ENCODE measurements around the gene SSU72. TPM values are rescaled to one million over a fixed set of nuclear protein-coding genes. Genes with fewer than 3 reads are reported as not detected.

The SSU72 gene
- total RNA-seq, 6 donors from 2014 or later, result 122 to 174 (median 146) TPM

DNA sequence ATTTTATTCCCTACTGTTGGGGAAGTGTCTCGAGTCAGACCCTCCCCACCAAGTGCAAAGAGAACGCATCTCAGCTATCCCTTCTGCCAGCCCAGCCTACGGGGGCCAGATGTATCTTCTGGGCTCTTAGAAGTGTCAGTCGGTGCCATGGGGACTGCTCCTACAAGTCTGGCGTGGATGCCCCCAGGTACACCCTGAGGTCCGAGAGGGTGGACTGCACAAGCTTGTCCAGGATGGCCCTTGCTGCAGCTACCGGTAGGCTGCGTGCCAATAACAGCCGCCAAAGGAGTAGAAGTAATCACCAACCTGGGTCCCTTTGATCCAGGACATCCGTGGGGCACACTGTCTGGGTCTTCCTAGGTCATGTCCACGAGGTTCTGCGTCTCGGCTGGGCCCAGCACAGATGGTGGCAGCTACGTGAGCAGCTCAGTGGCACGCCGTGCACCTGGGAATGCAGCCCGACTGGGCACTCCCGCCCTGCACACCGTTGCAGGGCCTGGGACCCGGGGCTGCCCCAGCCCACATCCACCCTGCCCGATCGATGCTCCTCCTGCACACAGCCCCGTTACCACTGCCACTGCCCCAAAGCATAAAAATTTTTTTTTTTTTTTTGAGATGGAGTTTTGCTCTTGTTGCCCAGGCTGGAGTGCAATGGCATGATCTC is 8.8 kb upstream of the SSU72 start:
- H3K27me3 ChIP-seq, result no peaks in the 10 kb centered on the region
- 83 to 89% methylated on average over 11 to 12 of the region's 23 CpGs for WGBS, 2 donors

GRCh38 chr1:1582585-1583346 is 8.1 kb upstream of the SSU72 start:
- TF ChIP-seq POLR2AphosphoS5 (IDR thresholded peaks at IDR 0.05) (no peak), EP300 (IDR thresholded peaks at IDR 0.05) (no peak), POLR2A (IDR thresholded peaks at IDR 0.05) (no peak)
- TF ChIP-seq, protein P1, sequence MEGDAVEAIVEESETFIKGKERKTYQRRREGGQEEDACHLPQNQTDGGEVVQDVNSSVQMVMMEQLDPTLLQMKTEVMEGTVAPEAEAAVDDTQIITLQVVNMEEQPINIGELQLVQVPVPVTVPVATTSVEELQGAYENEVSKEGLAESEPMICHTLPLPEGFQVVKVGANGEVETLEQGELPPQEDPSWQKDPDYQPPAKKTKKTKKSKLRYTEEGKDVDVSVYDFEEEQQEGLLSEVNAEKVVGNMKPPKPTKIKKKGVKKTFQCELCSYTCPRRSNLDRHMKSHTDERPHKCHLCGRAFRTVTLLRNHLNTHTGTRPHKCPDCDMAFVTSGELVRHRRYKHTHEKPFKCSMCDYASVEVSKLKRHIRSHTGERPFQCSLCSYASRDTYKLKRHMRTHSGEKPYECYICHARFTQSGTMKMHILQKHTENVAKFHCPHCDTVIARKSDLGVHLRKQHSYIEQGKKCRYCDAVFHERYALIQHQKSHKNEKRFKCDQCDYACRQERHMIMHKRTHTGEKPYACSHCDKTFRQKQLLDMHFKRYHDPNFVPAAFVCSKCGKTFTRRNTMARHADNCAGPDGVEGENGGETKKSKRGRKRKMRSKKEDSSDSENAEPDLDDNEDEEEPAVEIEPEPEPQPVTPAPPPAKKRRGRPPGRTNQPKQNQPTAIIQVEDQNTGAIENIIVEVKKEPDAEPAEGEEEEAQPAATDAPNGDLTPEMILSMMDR (IDR thresholded peaks at IDR 0.05), result no peak
- 78 to 79% methylated on average over 8 to 9 of the region's 9 CpGs for WGBS, 2 donors
- H3K27me3 ChIP-seq, result no peaks in the 10 kb centered on the region

More for the DNA sequence above, 8.8 kb upstream of the SSU72 start:
- Histone ChIP-seq H3K4me3 (no peak overlapping the region), H3K9me3 (no peaks in the 10 kb centered on the region), H3K4me1 (peaks cover 0 to 5% (median 0%) of the 10 kb centered on the region in 4 donors), H3K27ac (no peak overlapping the region), H3K36me3 (no peaks in the 10 kb centered on the region)
- ATAC-seq (ENCODE audit: low FRiP score in 2 of 2) (peak in 1 of 2 donors; percentile 26), DNase-seq (no peak)
- TF ChIP-seq, protein P1 (IDR thresholded peaks at IDR 0.05), result no peak
- TF ChIP-seq POLR2A (IDR thresholded peaks at IDR 0.05) (no peak), POLR2AphosphoS5 (IDR thresholded peaks at IDR 0.05) (no peak), EP300 (IDR thresholded peaks at IDR 0.05) (no peak)

DNA sequence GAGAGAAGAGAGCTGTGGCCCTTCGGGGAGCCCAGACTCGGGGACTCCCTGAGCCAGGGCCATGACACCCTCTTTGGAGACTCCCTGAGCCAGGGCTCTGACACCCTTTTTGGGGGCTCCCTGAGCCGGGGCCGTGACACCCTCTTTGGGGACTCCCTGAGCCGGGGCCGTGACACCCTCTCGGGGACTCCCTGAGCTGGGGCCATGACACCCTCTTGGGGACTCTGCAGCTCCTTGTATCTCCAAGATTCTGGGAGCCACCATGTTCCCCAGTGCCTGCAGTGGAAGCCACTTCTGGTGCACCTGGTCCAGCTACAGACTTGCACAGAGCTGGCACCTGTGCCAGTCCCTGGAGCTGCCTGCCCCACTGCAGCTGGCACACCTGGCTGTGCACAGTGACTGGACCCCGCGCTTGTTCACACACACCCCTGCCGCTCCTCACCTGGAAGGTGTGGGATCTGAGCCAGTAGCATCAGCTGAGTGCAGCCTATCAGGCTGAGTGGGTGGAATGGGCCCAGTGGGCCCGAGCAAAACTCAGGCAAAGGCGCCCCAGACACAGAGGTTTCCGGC is 3.8 kb upstream of the SSU72 start:
- WGBS, 2 donors, result 88% methylated on average over 6 to 13 of the region's 13 CpGs
- DNase-seq (peak in 1 of 2 donors; percentile 59), ATAC-seq (ENCODE audit: low FRiP score in 2 of 2) (no peak)
- Histone ChIP-seq H3K4me3 (no peak overlapping the region), H3K36me3 (no peaks in the 10 kb centered on the region), H3K9me3 (no peaks in the 10 kb centered on the region), H3K27me3 (no peaks in the 10 kb centered on the region), H3K4me1 (peaks cover 6 to 15% (median 12%) of the 10 kb centered on the region in 4 donors), H3K27ac (no peak overlapping the region)
- TF ChIP-seq, protein P1 (IDR thresholded peaks at IDR 0.05), result no peak
- TF ChIP-seq POLR2A (IDR thresholded peaks at IDR 0.05) (no peak), POLR2AphosphoS5 (IDR thresholded peaks at IDR 0.05) (no peak), EP300 (IDR thresholded peaks at IDR 0.05) (no peak)

More at GRCh38 chr1:1582585-1583346, 8.1 kb upstream of the SSU72 start:
- no peak overlapping the region for H3K4me3 ChIP-seq
- ATAC-seq (ENCODE audit: low FRiP score in 2 of 2) (no peak), DNase-seq (no peak)
- H3K4me1 ChIP-seq, result peaks cover 0 to 5% (median 0%) of the 10 kb centered on the region in 4 donors
- H3K36me3 ChIP-seq, result no peaks in the 10 kb centered on the region
- H3K9me3 ChIP-seq, result no peaks in the 10 kb centered on the region
- H3K27ac ChIP-seq, result no peak overlapping the region

DNA sequence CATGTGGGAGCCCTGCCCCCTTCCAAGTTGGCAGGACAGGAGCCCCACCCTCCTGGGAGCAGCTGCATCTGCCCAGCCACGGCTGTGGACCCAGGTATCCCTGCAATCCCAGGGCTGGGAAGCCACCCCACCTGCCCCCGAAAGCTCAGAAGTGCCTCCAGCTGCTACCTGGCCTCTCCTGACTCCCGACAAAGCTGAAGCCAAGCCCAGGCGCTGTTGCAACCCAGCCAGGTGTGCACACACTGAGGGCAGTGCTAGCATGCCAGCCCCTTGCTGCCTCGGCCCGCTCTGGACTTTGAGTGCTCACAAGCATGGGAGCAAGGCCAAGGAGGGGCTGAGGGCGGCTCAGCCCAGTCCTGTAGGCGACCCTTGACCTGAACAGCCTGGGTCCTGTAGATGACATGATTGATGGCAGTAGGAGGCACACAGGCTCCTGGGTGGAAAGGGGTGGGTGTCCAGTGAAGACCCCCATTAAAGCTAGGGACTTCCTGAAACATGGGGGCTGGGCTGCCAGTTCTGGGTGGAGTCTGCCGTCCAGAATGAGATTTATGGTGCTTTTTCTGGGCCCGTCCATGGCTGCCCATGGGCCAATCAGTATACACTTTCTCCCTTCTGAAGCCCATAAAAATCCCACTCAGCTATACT is 2.8 kb upstream of the SSU72 start:
- TF ChIP-seq EP300 (IDR thresholded peaks at IDR 0.05) (no peak), POLR2A (IDR thresholded peaks at IDR 0.05) (no peak), POLR2AphosphoS5 (IDR thresholded peaks at IDR 0.05) (no peak)
- TF ChIP-seq, protein P1 (IDR thresholded peaks at IDR 0.05), result no peak
- Histone ChIP-seq H3K36me3 (no peaks in the 10 kb centered on the region), H3K9me3 (no peaks in the 10 kb centered on the region), H3K4me3 (no peak overlapping the region), H3K27me3 (no peaks in the 10 kb centered on the region), H3K27ac (no peak overlapping the region), H3K4me1 (peaks cover 16 to 24% (median 22%) of the 10 kb centered on the region in 4 donors)
- no peak for DNase-seq
- no peak for ATAC-seq (ENCODE audit: low FRiP score in 2 of 2)
- WGBS, 2 donors, result 57 to 60% methylated on average over 8 to 9 of the region's 10 CpGs
